Liver (tissue), 9 donors: ENCODE measurements around the gene GPR132. TPM values are rescaled to one million over a fixed set of nuclear protein-coding genes. Genes with fewer than 3 reads are reported as not detected.

Source experiments
- DNase-seq: peaks from one replicate; pipeline ENCODE4 v3.0.0-alpha.2; 2017; ENCODE audit warnings: low spot score
- H3K27ac ChIP-seq, 2 donors: one replicate each; pipeline ENCODE4 v1.7.0; 2013; ENCODE audit warnings: inconsistent platforms in 2 of 2, low read length in 2 of 2, control low read depth in 1 of 2, low read depth in 1 of 2, mild to moderate bottlenecking in 1 of 2
- H3K27me3 ChIP-seq, 4 donors: one replicate each; pipeline versions ENCODE4 v1.6.1 to v1.7.0; 2013; ENCODE audit warnings: low read length in 3 of 4, inconsistent platforms in 1 of 4, mild to moderate bottlenecking in 1 of 4, moderate library complexity in 1 of 4; ENCODE audit not compliant: control insufficient read depth in 4 of 4, insufficient read depth in 4 of 4
- H3K36me3 ChIP-seq, 4 donors: one replicate each; pipeline versions ENCODE4 v1.6.1 to v1.7.0; 2013; ENCODE audit warnings: low read length in 3 of 4, mild to moderate bottlenecking in 3 of 4, low read depth in 1 of 4, moderate library complexity in 1 of 4; ENCODE audit not compliant: control insufficient read depth in 4 of 4, insufficient read depth in 3 of 4
- H3K4me1 ChIP-seq, 4 donors: one replicate each; pipeline versions ENCODE4 v1.6.1 to v1.7.0; 2013; ENCODE audit warnings: low read length in 3 of 4, mild to moderate bottlenecking in 3 of 4, moderate library complexity in 1 of 4; ENCODE audit not compliant: control insufficient read depth in 4 of 4, insufficient read depth in 4 of 4
- H3K4me3 ChIP-seq, 3 donors: one replicate each; pipeline versions ENCODE4 v1.6.1 to v1.7.0; 2013; ENCODE audit warnings: low read length in 3 of 3, control low read depth in 1 of 3, low read depth in 1 of 3, mild to moderate bottlenecking in 1 of 3
- H3K9ac ChIP-seq, 2 donors: one replicate each; pipeline ENCODE4 v1.7.0; 2013; ENCODE audit warnings: low read length in 2 of 2, mild to moderate bottlenecking in 2 of 2, moderate library complexity in 2 of 2, control low read depth in 1 of 2, low read depth in 1 of 2
- H3K9me3 ChIP-seq, 4 donors: one replicate each; pipeline versions ENCODE4 v1.6.1 to v1.7.0; 2013; ENCODE audit warnings: low read length in 3 of 4; ENCODE audit not compliant: control insufficient read depth in 4 of 4
- ATF3 ChIP-seq: IDR thresholded peaks from 2 replicates; pipeline ENCODE4 v1.6.1; 2016; ENCODE audit warnings: antibody characterized with exemption
- CTCF ChIP-seq: fragments of 150-350 bp; IDR thresholded peaks from 2 replicates; pipeline ENCODE4 v1.5.1; 2017; ENCODE audit warnings: improper control_type of control experiment, low read depth, low read length; ENCODE audit not compliant: missing input control
- EGR1 ChIP-seq, 2 donors: IDR thresholded peaks; 2 replicates each; pipeline ENCODE4 v1.6.1; 2016 to 2018; ENCODE audit warnings: antibody characterized with exemption in 2 of 2, low read depth in 2 of 2
- GABPA ChIP-seq, 2 donors: IDR thresholded peaks in 1 of 2; conservative IDR thresholded peaks in 1 of 2; 2 replicates each; pipeline ENCODE4 v1.6.1; 2016; ENCODE audit warnings: antibody characterized with exemption in 2 of 2, mild to moderate bottlenecking in 1 of 2, moderate library complexity in 1 of 2
- HNF4A ChIP-seq, 2 donors: conservative IDR thresholded peaks; 2 replicates each; pipeline ENCODE4 v1.6.1; 2016; ENCODE audit warnings: antibody characterized with exemption in 2 of 2, mild to moderate bottlenecking in 2 of 2
- HNF4G ChIP-seq: IDR thresholded peaks from 2 replicates; pipeline ENCODE4 v1.6.1; 2016; ENCODE audit warnings: antibody characterized with exemption
- JUND ChIP-seq, 2 donors: IDR thresholded peaks; 2 replicates each; pipeline ENCODE4 v1.6.1; 2016; ENCODE audit warnings: antibody characterized with exemption in 2 of 2
- NR2F2 ChIP-seq: IDR thresholded peaks from 2 replicates; pipeline ENCODE4 v1.6.1; 2016; ENCODE audit warnings: antibody characterized with exemption
- RAD21 ChIP-seq, 2 donors: IDR thresholded peaks; 2 replicates each; pipeline ENCODE4 v1.6.1; 2016; ENCODE audit warnings: antibody characterized with exemption in 2 of 2, mild to moderate bottlenecking in 2 of 2
- RXRA ChIP-seq, 2 donors: IDR thresholded peaks; 2 replicates each; pipeline ENCODE4 v1.6.1; 2017 to 2018; ENCODE audit warnings: antibody characterized with exemption in 2 of 2, mild to moderate bottlenecking in 1 of 2
- SP1 ChIP-seq: IDR thresholded peaks from 2 replicates; pipeline ENCODE4 v1.6.1; 2018; ENCODE audit warnings: antibody characterized with exemption, mild to moderate bottlenecking
- YY1 ChIP-seq: IDR thresholded peaks from 2 replicates; pipeline ENCODE4 v1.6.1; 2016; ENCODE audit warnings: antibody characterized with exemption, mild to moderate bottlenecking
- WGBS: extraction: QIAGEN DNeasy Blood & Tissue Kit; methylation state at CpG from one replicate; pipeline ENCODE4 v1.1.7; 2013; 5-methylcytosine and 5-hydroxymethylcytosine counted together
- polyA plus RNA-seq, 2 donors: library from polyadenylated mRNA; stranded (reverse) in 1 of 2; unstranded in 1 of 2; fragments of 200-250 nt in 1 of 2; fragments of >200 nt in 1 of 2; fragmentation: Nextera tagmentation in 1 of 2; extraction: Ambion mirVana in 1 of 2; gene quantifications; one replicate each; pipeline versions ENCODE4 v1.2.1 to v1.2.3, GENCODE V29; 2013 to 2015
- total RNA-seq, 2 donors: library from RNA; depleted of rRNA; stranded (reverse); fragments of >200 nt; gene quantifications; one replicate each; pipeline ENCODE4 v1.2.3, GENCODE V29; 2014
- TF ChIP-seq, protein P1 (sequence below): IDR thresholded peaks from 2 replicates; pipeline ENCODE4 v1.6.1; 2016; ENCODE audit warnings: antibody characterized with exemption, mild to moderate bottlenecking
- TF ChIP-seq, protein P2 (sequence below): IDR thresholded peaks from 2 replicates; pipeline ENCODE4 v1.6.1; 2016; ENCODE audit warnings: antibody characterized with exemption
- TF ChIP-seq, protein P3 (sequence below): IDR thresholded peaks from 2 replicates; pipeline ENCODE4 v1.6.1; 2016; ENCODE audit warnings: antibody characterized with exemption
- donor health status: healthy.
- donor health status: healthy.
- donor health status: healthy.
- donor health status: healthy.
- donor health status: healthy.

Gene GPR132
- total and polyA plus RNA-seq, 4 donors, result 0.32 to 1.2 (median 0.75) TPM

GRCh38 chr14:105041841-105042765 is 23.1 kb downstream of the GPR132 start:
- TF ChIP-seq EGR1 (IDR thresholded peaks at IDR 0.05; ENCODE audit: low read depth in 2 of 2) (no peak), SP1 (no peak), HNF4A (conservative IDR thresholded peaks at IDR 0.05) (no peak), GABPA (IDR thresholded peaks at IDR 0.05 in 1 of 2, conservative IDR thresholded peaks at IDR 0.05 in 1 of 2) (no peak), CTCF (no peak), RXRA (IDR thresholded peaks at IDR 0.05) (no peak), RAD21 (IDR thresholded peaks at IDR 0.05) (no peak), NR2F2 (no peak), JUND (IDR thresholded peaks at IDR 0.05) (no peak), YY1 (no peak), ATF3 (no peak), HNF4G (no peak)
- TF ChIP-seq, protein P1, sequence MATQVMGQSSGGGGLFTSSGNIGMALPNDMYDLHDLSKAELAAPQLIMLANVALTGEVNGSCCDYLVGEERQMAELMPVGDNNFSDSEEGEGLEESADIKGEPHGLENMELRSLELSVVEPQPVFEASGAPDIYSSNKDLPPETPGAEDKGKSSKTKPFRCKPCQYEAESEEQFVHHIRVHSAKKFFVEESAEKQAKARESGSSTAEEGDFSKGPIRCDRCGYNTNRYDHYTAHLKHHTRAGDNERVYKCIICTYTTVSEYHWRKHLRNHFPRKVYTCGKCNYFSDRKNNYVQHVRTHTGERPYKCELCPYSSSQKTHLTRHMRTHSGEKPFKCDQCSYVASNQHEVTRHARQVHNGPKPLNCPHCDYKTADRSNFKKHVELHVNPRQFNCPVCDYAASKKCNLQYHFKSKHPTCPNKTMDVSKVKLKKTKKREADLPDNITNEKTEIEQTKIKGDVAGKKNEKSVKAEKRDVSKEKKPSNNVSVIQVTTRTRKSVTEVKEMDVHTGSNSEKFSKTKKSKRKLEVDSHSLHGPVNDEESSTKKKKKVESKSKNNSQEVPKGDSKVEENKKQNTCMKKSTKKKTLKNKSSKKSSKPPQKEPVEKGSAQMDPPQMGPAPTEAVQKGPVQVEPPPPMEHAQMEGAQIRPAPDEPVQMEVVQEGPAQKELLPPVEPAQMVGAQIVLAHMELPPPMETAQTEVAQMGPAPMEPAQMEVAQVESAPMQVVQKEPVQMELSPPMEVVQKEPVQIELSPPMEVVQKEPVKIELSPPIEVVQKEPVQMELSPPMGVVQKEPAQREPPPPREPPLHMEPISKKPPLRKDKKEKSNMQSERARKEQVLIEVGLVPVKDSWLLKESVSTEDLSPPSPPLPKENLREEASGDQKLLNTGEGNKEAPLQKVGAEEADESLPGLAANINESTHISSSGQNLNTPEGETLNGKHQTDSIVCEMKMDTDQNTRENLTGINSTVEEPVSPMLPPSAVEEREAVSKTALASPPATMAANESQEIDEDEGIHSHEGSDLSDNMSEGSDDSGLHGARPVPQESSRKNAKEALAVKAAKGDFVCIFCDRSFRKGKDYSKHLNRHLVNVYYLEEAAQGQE, result no peak
- TF ChIP-seq, protein P2, sequence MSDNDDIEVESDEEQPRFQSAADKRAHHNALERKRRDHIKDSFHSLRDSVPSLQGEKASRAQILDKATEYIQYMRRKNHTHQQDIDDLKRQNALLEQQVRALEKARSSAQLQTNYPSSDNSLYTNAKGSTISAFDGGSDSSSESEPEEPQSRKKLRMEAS, result no peak
- peaks cover 0 to 3% (median 1%) of the 10 kb centered on the region in 4 donors for H3K4me1 ChIP-seq
- WGBS, result 83% methylated on average over 28 of the region's 28 CpGs
- H3K27me3 ChIP-seq, result no peaks in the 10 kb centered on the region
- no peaks in the 10 kb centered on the region for H3K9me3 ChIP-seq
- no peak for DNase-seq
- H3K4me3 ChIP-seq, result no peak overlapping the region
- H3K27ac ChIP-seq, result no peak overlapping the region
- H3K9ac ChIP-seq, result no peak overlapping the region
- H3K36me3 ChIP-seq, result no peaks in the 10 kb centered on the region

GRCh38 chr14:105039458-105040205 is 25.6 kb downstream of the GPR132 start:
- no peaks in the 10 kb centered on the region for H3K4me1 ChIP-seq
- no peak for DNase-seq
- no peaks in the 10 kb centered on the region for H3K9me3 ChIP-seq
- no peaks in the 10 kb centered on the region for H3K27me3 ChIP-seq
- H3K4me3 ChIP-seq, result no peak overlapping the region
- TF ChIP-seq CTCF (no peak), GABPA (IDR thresholded peaks at IDR 0.05 in 1 of 2, conservative IDR thresholded peaks at IDR 0.05 in 1 of 2) (no peak), HNF4G (no peak), SP1 (no peak), NR2F2 (no peak), YY1 (no peak), HNF4A (conservative IDR thresholded peaks at IDR 0.05) (no peak), EGR1 (IDR thresholded peaks at IDR 0.05; ENCODE audit: low read depth in 2 of 2) (no peak)
- TF ChIP-seq, protein P3, sequence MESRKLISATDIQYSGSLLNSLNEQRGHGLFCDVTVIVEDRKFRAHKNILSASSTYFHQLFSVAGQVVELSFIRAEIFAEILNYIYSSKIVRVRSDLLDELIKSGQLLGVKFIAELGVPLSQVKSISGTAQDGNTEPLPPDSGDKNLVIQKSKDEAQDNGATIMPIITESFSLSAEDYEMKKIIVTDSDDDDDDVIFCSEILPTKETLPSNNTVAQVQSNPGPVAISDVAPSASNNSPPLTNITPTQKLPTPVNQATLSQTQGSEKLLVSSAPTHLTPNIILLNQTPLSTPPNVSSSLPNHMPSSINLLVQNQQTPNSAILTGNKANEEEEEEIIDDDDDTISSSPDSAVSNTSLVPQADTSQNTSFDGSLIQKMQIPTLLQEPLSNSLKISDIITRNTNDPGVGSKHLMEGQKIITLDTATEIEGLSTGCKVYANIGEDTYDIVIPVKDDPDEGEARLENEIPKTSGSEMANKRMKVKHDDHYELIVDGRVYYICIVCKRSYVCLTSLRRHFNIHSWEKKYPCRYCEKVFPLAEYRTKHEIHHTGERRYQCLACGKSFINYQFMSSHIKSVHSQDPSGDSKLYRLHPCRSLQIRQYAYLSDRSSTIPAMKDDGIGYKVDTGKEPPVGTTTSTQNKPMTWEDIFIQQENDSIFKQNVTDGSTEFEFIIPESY, result no peak
- no peak overlapping the region for H3K9ac ChIP-seq
- 74% methylated on average over 14 of the region's 14 CpGs for WGBS
- H3K36me3 ChIP-seq, result no peaks in the 10 kb centered on the region
- no peak overlapping the region for H3K27ac ChIP-seq
